ENCODE measurements around the gene IGF2BP2. TPM values are rescaled to one million over a fixed set of nuclear protein-coding genes. Genes with fewer than 3 reads are reported as not detected.

Gene IGF2BP2
- total RNA-seq, 4 donors from 2014 or later, result 3.9 to 13.5 (median 8.1) TPM

- no peak for ATAC-seq
- Histone ChIP-seq H3K4me3 (no peak overlapping the region), H3K36me3 (no peaks in the 10 kb centered on the region), H3K27me3 (no peaks in the 10 kb centered on the region), H3K9me3 (no peaks in the 10 kb centered on the region), H3K27ac (no peak overlapping the region), H3K4me1 (no peaks in the 10 kb centered on the region)
- 70 to 80% methylated on average over 1 of the region's 1 CpG for WGBS, 2 donors (ENCODE audit: low coverage in 1 of 2)
- TF ChIP-seq EP300 (IDR thresholded peaks at IDR 0.05), result no peak
Observed at GRCh38 chr3:185865247-185865646, 40.4 kb upstream of the IGF2BP2 start.

- no peak overlapping the region for H3K27ac ChIP-seq
- H3K4me3 ChIP-seq, result no peak overlapping the region
- no peaks in the 10 kb centered on the region for H3K9me3 ChIP-seq
- no peaks in the 10 kb centered on the region for H3K36me3 ChIP-seq
- no peak for ATAC-seq
- 50 to 68% methylated on average over 1 to 3 of the region's 3 CpGs for WGBS, 2 donors (ENCODE audit: low coverage in 1 of 2)
- no peaks in the 10 kb centered on the region for H3K4me1 ChIP-seq
- TF ChIP-seq POLR2AphosphoS5 (IDR thresholded peaks at IDR 0.05) (no peak), POLR2A (IDR thresholded peaks at IDR 0.05) (no peak), CTCF (IDR thresholded peaks at IDR 0.05) (no peak), EP300 (IDR thresholded peaks at IDR 0.05) (no peak)
- no peaks in the 10 kb centered on the region for H3K27me3 ChIP-seq
Observed at GRCh38 chr3:185864767-185865166, 39.9 kb upstream of the IGF2BP2 start.

GRCh38 chr3:185862920-185863319, 38.1 kb upstream of the IGF2BP2 start:
- no peak for ATAC-seq
- Histone ChIP-seq H3K36me3 (no peaks in the 10 kb centered on the region), H3K9me3 (peaks cover 0 to under 1% (median 0%) of the 10 kb centered on the region in 3 donors), H3K4me1 (no peaks in the 10 kb centered on the region), H3K27me3 (no peaks in the 10 kb centered on the region), H3K27ac (no peak overlapping the region), H3K4me3 (no peak overlapping the region)
- TF ChIP-seq CTCF (IDR thresholded peaks at IDR 0.05) (no peak), POLR2AphosphoS5 (IDR thresholded peaks at IDR 0.05) (no peak), POLR2A (IDR thresholded peaks at IDR 0.05) (no peak), EP300 (IDR thresholded peaks at IDR 0.05) (no peak)
- WGBS, 2 donors (ENCODE audit: low coverage in 1 of 2), result 79 to 82% methylated on average over 4 of the region's 4 CpGs

- no peaks in the 10 kb centered on the region for H3K27me3 ChIP-seq
- H3K4me1 ChIP-seq, result no peaks in the 10 kb centered on the region
- H3K9me3 ChIP-seq, result peaks cover 0 to 16% (median 0%) of the 10 kb centered on the region in 3 donors
- no peak overlapping the region for H3K27ac ChIP-seq
- no peak overlapping the region for H3K4me3 ChIP-seq
- TF ChIP-seq POLR2AphosphoS5 (IDR thresholded peaks at IDR 0.05), result no peak
- TF ChIP-seq EP300 (IDR thresholded peaks at IDR 0.05), result no peak
- TF ChIP-seq CTCF (IDR thresholded peaks at IDR 0.05), result no peak
- TF ChIP-seq POLR2A (IDR thresholded peaks at IDR 0.05), result no peak
- WGBS, 2 donors (ENCODE audit: low coverage in 1 of 2), result 78 to 100% methylated on average over 3 to 4 of the region's 4 CpGs
- ATAC-seq, result no peak
- H3K36me3 ChIP-seq, result no peaks in the 10 kb centered on the region
Observed at GRCh38 chr3:185859294-185859972, 34.6 kb upstream of the IGF2BP2 start.

- no peak for ATAC-seq
- Histone ChIP-seq H3K4me1 (no peaks in the 10 kb centered on the region), H3K9me3 (peaks cover 0 to 16% (median 0%) of the 10 kb centered on the region in 3 donors), H3K27ac (no peak overlapping the region), H3K27me3 (no peaks in the 10 kb centered on the region), H3K36me3 (no peaks in the 10 kb centered on the region), H3K4me3 (no peak overlapping the region)
- 83 to 93% methylated on average over 2 to 3 of the region's 8 CpGs for WGBS, 2 donors (ENCODE audit: low coverage in 1 of 2)
- TF ChIP-seq EP300 (IDR thresholded peaks at IDR 0.05) (no peak), POLR2A (IDR thresholded peaks at IDR 0.05) (no peak), POLR2AphosphoS5 (IDR thresholded peaks at IDR 0.05) (no peak), CTCF (IDR thresholded peaks at IDR 0.05) (no peak)
Observed at GRCh38 chr3:185858502-185859225, 33.8 kb upstream of the IGF2BP2 start.
